Stimulated activated CD4-positive, alpha-beta T cell treated with anti-CD3 and anti-CD28 coated beads, Interleukin-4, amount 100 ng/mL, for 4 hours (primary cell): ENCODE results near the gene SPATA31D1.
"Not testable (repeated sequence)": the region's sequence is repeated elsewhere in the genome, so short reads cannot be mapped to it uniquely, and the experiment has no call there.

Source experiments
- DNase-seq, 2 experiments: peaks; one replicate each; pipeline ENCODE4 v3.0.0-alpha.2; 2020

SPATA31D1 gene

DNA sequence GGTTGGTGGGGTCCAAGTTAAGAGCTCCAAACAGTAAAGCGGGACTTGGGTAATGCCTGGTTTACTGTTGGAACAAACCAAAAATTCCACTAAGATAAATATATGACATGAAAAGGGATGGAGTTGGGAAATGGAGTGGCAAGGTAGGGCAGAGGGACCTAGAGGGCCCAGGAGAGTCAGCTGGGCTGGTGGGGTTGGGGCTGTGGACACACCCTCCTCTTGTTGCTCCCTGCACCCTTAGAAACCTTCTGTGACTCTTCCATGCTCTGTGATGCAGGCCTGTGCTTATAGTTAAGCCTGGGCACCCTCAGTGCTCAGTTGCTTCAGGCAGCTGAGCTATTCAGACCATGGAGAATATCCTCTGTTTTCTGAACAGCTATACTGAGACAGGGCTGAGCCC lies at the start of gene SPATA31D1:
SPATA31D1 (plus strand) TSS at position 301 of the 400 bp plus-strand sequence; CDS start at position 348, 47 bp downstream.
- DNase-seq, result not testable (repeated sequence)

DNA sequence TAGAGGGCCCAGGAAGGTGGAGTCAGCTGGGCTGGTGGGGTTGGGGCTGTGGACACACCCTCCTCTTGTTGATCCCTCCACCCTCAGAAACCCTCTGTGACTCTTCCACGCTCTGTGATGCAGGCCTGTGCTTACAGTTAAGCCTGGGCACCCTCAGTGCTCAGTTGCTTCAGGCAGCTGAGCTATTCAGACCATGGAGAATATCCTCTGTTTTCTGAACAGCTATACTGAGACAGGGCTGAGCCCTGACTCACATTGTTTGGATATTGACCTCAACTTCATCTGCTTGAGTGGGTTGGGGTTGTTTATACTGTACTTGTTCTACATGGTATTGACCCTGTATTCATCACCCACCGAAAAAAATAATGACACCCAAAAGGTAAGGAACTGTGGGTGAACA lies 45.2 kb upstream of the SPATA31D1 start, which contains the start of gene SPATA31D3:
SPATA31D3 (plus strand) TSS at position 108 of the 400 bp plus-strand sequence; CDS start at position 194, 86 bp downstream.
- not testable (repeated sequence) for DNase-seq

DNA sequence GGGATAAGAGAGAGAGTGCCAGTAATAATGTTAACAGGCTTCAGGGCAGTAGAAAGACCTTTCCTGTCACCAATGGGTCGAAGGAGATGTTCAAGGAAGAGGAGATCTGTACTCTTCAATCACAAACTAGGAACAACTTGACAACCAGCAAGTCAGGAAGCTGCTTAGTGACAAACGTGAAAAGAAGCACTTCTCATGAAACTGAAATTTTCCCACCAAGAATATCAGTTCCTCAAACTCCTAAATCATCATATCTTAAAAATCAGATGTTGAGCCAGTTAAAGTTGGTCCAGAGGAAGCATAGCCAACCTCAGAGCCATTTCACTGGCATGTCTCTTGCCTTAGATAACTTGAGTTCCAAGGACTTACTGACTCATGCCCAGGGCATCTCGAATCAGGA lies 39.9 kb upstream of the SPATA31D1 start:
- not testable (repeated sequence) for DNase-seq

DNA sequence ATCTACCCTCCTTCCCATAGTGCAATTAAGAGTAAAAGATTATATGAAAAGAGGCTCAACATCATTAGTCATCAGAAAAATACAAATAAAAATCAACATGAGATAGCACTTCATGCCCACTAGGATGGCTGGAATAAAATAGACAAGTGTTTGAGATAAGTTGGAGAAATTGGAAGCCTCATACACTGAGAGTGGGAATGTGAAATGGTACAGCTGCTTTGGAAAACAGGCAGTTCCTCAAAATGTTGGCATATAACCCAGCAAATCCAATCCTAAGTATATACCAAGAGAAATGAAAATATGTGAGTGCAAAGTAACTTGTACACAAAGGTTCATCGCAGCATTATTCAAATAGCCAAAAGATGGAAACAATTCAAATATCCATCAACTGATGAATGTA lies 35.5 kb upstream of the SPATA31D1 start:
- DNase-seq, result no peak

DNA sequence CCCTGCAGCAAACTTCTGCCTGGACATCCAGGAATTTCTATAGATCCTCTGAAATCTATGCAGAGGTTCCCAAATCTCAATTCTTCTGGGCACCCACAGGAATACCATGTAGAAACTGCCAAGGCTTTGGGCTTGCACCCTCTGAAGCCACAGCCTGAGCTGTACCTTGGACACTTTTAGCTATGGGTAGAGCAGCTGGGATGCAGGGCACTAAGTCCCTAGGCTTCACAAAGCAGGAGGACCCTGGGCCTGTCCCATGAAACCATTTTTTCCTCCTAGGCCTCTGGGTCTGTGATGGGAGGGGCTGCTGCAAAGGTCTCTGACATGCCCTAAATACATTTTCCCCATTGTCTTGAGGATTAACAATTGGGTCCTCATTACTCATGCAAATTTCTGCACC lies 32.9 kb upstream of the SPATA31D1 start:
- no peak for DNase-seq

DNA sequence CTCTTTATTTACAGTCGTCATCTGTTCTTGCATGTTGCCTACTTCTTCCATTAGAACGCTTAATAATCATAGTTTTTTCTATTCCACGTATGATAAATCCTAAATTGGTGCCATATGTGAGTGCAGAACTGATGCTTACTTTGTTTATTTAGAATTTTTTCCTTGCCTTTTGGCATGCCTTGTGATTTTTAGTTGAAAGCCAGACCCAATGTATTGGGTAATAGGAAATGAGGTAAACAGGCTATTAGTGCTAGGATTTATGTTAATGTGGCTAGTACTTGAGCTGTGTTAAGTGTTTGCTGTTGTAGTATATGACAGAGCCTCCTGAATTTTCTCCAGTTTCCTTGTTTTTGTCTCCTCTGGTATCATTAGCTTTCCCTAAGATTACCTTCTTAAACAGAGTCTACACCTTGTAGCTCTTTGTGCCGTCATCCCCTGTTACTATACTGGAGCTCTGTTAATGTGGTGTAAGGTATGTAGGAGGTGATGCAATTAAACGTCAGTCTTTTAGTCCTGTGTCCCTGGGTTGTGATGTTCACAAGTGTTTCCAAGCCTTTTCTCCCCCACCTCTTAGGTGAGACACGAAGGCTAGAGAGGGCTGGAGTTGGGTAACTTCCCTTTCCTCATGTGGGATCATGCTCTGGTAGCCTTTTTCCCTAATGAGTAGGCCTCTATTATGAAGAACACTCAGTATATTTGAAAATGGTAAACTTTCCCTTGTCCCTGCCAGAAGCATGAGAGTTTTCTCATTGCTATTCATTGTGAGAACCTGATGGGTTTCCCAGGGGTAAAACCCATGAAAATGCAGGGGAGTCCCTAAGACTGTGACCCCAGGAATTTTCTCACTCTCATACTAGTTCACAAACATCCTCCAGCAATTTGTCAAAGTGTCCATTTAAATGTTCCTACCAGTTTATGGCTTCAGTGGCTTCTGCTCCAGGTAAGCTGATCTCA lies 24.1 kb upstream of the SPATA31D1 start:
- DNase-seq, result no peak

DNA sequence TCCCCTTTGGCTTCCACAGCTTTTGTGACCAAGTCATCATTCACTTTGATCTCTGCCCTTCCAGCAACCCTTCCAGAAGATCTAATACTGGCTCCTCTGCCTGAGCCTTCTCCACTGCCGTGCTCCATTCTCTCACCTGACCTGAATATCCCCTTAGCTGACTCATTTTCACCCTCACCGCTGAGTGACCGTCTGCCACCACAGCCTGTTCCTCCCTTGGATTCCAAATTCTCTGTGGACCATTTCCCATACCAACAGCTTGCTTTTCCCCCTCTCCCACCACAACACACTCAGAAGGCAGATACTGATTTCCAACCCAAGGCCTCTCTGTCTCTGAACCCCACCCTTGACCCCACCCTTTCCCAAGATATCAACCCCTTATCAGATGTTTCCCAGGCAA lies 20.5 kb upstream of the SPATA31D1 start:
- no peak for DNase-seq

DNA sequence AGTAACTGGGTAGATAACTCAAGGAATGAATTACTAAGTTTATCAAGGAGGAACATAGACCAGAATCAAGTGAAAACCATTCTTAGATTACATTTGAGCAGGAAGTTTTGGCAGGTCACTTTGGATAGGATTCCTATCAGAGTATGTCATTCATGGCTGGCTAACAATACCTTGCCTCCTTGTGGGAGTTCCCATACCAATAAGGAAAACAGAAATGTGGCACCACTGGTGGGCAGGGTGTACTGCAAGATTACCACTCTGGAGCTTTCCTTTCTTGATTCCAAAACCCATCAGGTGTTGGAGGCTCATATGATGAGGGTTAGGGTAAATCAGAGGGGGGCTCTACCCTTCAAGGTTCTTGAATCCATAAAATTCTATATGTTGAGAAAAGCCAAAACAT lies 18.6 kb upstream of the SPATA31D1 start:
- DNase-seq, result no peak

DNA sequence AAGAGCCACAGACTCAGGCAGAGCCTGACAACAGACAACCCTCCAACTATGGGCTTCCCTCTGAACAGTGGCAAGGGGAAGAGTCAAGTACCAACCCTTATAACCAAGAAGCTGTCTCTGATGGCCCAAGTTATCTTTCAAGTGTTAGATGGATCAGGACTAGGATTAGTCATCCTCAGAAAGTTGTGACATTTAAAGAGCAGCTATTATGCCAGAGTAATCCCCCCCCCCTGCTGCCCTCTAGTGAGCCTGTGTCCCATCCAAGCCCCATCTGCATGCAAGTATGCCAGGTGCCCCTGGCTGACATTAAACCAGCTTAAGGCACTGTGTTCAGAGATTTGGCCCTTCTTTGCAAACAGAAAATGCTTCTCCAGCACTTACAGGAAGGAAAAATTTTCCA lies 16.8 kb upstream of the SPATA31D1 start:
- no peak for DNase-seq

DNA sequence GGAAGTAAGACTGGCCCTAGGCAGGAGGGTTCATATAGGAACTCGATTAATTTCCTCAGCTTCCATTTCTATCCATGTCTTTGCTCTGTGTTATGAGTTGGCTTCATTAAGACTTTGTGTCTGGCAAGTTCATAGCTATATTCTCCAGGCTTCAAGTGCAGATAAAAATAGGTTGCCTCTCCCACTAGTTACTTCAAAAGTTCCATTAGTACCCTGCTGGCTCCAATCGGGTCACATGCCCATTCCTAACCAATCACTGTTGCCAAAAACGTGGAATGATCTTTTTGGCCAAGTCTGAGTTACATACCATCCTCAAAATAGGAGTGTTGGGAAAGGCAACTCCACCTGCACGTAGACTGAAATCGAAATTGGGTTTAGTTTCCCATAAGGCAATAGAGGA lies 13.8 kb upstream of the SPATA31D1 start:
- DNase-seq, result no peak

DNA sequence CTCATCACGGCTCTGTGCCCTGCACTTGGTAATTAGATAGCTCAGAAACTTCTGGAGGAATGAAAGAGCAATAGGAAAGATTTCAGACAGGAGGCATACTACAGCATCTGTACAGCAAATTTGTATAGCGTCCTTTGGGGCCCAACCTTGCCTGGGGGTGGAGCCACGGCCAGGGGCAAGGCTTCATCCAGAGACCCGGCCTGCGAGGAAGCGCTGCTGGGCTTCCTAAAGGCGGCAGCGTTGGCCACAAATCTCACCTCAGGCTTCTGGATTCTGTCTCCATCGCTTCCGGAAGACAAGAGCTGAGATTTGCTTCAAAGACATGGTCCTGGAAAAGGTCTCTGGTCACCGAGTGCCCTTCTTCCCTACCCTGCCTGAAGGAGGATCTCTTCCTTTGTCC lies 12.2 kb upstream of the SPATA31D1 start:
- no peak for DNase-seq

DNA sequence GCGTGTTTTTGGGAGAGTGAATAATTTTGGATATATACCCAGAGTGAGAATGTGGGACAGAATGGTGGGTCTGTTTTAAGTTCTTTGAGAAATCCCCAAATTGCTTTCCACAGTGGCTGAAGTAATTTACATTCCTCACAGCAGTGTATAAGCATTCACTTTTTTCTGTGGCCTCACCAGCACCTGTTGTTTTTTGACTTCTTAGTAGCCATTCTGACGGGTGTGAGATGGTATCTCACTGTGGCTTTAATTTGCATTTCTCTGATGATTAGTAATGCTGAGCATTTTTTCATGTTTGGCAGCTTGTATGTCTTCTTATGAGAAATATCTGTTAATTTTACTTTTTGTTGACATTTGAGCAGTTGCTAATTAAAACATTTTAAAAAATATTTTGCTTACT lies 9.4 kb upstream of the SPATA31D1 start:
- DNase-seq, result no peak

DNA sequence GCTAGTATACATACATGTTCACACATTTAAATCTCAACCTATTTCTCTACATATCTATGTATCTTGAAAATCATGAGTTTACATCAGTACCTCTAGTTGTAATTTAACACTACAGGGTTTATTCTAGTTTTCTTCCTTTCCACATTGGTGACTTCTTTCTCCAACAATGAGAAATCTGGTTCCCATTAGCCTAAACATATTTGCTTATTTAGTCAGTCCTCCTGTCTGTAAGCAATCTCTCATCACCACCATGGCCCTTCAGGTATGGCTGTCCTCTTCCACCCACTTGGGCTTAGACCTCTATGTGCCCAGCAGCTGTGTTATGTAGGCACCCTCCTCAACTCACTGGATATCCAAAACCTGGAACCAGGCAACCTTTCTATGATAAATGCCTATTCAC lies 8.0 kb upstream of the SPATA31D1 start:
- no peak for DNase-seq

DNA sequence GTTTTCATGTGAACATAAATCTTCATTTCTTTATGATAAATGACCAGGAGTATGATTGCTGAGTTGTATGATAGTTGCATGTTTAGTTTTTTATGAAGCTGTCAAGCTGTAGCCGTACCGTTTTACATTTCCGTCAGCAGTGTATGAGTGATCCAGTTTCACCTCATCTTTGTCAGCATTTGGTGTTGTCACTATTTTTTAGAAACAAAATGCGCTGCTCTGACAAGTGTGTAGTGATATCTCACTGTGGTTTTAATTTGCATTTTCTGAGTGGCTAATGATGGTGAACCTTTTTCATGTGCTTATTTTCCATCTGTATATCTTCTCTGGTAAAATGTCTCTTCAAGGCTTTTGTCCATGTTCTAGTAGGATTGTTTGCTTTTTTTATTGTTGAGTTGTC lies 6.7 kb upstream of the SPATA31D1 start:
- DNase-seq, result no peak

DNA sequence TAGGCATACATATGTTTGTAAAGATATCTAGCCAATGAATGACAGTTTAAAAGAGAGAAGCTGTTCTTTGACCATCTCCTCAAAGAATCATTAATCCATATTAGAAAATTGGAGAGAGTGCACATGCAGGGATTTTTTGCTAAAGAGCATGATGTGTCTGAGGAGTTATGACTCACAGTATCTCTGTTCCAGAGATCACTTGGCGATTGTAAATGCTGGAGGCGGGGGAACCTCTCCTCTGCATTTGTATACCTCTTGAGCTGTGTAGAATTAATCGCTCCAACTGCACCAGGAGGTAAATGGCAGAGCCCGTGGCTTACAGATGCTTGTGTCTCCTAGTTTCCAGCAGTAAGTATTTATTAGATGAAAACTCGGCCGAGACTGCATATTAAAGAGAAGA lies 3.6 kb upstream of the SPATA31D1 start:
- no peak for DNase-seq

DNA sequence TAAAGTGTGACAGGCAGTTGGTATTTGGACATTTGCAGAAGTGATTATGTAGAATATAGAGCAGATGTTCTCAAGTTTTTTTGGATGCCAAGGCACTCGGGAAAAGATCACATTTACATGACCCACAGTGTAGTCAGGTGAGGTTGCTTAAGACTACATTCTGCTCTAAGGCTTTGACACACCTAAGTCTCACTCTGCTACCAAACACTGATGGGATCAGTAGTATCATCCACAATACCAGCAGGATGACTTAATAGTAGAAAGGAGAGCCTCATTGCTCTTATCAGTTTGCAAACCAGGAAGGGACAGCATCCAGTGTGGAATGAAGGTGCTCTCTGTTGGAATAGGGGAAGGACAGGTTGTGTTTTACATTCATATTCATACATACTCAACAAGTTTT lies 2.5 kb upstream of the SPATA31D1 start:
- DNase-seq, result no peak

DNA sequence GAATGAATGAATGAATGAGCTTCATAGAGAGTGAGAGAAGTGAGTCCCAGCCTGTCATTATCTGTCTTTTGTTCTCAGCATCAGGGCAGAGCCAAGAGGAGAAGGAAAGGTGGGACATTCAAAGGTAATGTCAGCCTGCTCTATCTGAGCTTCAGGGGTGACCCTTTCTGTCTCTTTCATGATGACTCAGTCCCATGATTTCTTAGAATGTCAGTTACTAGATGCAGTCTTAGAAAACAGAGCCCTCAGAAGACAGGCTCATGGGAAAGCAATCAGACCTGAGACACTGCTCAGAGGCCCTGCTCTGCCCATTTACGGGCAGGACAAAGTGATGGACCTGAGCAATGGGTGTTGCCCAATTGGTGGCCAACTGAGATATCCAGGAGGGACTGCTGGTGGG lies 1.1 kb downstream of the SPATA31D1 start:
- DNase-seq, result no peak

DNA sequence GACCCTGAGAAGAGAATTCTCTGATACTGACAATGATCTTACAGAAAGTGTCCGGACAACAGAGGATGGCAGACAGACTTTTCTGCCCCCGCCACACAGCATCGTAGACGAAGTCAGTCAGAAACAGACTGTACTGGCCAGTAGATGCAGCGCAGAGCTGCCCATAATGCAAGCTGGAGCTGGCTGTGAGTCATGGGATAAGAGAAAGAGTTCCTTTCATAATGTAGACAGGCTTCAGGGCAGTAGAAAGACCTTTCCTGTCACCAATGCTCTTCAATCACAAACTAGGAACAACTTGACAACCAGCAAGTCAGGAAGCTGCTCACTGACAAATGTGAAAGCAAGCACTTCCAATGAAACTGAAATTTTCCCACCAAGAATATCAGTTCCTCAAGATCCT lies 5.1 kb downstream of the SPATA31D1 start:
- DNase-seq, result no peak

DNA sequence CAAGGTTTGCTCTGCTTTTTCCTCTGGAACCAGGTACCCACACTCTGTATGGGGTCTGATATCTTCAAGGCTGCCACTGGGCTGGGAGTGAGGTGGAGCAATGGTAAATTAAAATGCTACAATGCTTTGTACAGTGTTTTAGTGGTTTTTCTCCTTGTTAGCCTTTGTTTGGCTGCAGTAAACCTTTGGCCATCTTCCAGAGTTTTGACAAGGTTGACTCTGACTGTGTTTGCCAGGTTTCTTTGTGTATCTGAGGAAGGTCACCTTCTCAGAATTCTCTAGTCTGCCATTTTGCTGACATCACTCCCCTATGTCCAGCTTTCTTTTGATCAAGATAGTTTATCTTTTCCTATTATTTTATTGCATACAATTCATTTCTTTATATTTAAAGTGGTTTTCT lies 11.2 kb downstream of the SPATA31D1 start:
- DNase-seq, result no peak

DNA sequence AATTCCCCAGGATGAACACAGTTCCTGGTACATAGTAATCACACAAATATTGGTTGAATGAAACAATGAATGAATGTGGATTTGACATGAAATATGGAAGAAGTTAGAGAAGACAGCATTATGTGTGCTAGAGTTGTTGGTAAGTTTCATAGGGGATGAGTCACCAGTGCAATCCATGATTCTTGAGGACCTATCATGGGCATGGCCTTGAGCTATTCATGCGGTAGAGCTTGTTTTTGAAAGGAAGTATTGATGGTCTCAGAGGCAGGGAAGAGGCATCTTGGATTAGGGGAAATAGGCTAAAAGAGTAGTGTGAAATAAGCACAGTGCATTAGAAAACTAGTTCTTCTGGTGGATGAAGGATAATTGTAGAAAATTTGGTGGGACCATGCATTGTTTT lies 22.1 kb downstream of the SPATA31D1 start:
- no peak for DNase-seq

DNA sequence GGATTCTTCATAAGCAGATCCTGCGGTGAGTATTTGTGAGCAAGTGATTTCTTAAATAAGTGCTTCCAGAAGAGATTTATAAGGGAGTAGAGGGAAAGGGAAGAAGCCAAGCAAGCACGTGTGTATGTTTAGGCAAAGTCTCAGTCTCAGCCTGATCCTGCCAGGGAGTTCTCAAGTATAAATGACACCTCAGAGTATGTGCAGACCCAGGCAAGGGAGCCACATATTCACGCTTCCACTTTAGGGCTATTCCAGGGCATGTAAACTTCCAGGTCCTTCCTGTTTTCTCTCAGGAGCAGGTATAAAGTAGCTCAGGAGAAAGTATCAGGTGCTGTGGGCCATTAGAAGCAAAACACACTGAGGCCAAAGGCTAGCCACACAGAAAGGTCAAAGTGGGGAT lies 22.6 kb downstream of the SPATA31D1 start:
- no peak for DNase-seq

DNA sequence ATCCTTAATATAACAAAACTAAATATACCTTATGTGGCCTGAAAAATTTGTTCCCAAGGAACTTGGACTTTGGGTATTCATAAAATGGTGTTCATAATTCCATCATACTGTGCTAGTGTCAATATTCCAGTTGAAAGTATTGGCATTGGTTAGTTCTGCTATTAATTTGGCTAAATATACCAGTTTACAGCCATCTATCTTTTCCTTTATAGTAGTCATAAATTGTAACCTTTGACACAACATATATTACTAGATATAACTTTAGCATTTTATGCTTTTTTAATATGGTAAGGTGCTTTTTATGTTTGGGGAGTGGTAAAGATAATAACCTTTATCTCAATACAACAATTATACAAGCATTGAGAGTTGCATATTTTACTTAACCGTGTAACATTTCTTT lies 23.7 kb downstream of the SPATA31D1 start:
- no peak for DNase-seq

DNA sequence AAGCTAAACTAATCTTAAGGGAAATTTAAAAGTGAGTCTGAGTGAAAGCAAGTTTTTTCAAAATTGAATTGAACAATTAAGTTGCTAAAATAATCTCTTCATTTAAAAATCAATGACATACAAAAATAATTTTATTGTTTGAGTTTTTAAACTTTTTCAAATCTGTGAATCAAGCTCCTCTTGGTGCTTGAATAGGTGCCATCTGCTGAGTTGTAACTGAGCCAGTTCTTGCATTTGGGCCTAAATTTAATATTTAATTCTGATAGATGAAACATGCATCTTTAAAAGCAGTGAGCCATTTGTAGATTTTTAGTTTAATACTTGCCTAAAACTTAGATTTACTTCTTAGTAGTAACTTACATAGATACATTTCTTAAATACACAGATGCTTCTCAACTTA lies 31.8 kb downstream of the SPATA31D1 start:
- no peak for DNase-seq

DNA sequence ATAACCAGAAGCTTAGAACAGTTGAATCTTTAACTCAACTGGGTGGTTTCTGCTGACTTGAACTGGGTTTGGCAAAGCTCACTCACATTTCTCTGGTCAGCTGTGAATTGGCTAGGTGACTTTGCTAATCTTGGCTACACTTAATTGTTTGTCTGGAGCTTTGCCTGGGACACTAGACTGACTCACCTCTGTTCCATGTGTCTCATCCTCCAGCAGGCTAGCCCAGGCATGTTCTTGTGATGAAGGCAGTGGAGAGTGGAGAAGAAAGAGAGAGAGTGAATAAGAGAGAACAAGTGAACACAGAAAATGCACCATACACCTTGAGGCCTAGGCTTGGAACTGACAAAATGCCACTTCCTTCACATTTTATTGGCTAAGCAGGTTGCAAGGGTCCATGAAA lies 32.6 kb downstream of the SPATA31D1 start:
- DNase-seq, result no peak

DNA sequence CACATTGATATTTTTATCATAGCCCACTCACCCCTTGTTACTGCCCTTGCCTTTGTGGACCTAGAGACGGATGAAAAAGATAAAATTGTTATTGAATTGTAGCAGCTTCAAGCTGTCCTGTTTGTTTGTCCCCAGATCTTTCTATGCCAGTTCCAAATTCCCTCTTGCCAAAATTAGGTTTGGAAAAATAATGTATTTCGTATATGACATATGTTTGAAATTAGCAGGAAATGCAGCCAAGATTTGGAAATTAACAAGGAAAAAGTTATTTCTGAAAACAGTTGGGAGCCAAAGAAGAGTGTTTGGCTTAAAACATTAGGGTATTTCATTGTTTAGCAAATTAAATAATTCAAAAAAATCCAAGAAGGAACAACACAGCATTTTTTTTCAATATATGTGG lies 33.5 kb downstream of the SPATA31D1 start:
- DNase-seq, result no peak
